AG04450 (cell line): ENCODE results near the gene ELOF1. TPM values are rescaled to one million over a fixed set of nuclear protein-coding genes. Genes with fewer than 3 reads are reported as not detected.
"Not testable (repeated sequence)": the region's sequence is repeated elsewhere in the genome, so short reads cannot be mapped to it uniquely, and the experiment has no call there.

Experiments used
- CTCF ChIA-PET: fragments of 300-600, 350-600 bp; formaldehyde crosslinking; extraction: SDS; loops from one replicate; lab custom pipeline; 2022; ENCODE audit warnings: antibody characterized with exemption, inconsistent platforms; lab: Charles Lee
- POLR2A ChIA-PET: fragments of 350-600 bp; formaldehyde crosslinking; extraction: SDS; loops from one replicate; lab custom pipeline; 2021; ENCODE audit warnings: antibody characterized with exemption, inconsistent platforms; lab: Yijun Ruan, JAX
- DNase-seq: peaks from one replicate; pipeline ENCODE4 v3.0.0-alpha.2; 2011; ENCODE audit warnings: low read depth, low spot score
- H3K27ac ChIP-seq: one replicate; pipeline ENCODE4 v1.5.1; 2012; ENCODE audit warnings: low read depth, low read length, control low read depth
- H3K27me3 ChIP-seq: one replicate; pipeline ENCODE4 v1.6.0; 2012; ENCODE audit warnings: low read length; ENCODE audit not compliant: control insufficient read depth, insufficient read depth
- H3K4me3 ChIP-seq: 2 replicates; pipeline ENCODE4 v1.5.1; 2011; ENCODE audit warnings: mild to moderate bottlenecking, low read depth, low read length, control low read depth
- H3K9me3 ChIP-seq: 2 replicates; pipeline ENCODE4 v1.5.1; 2012; ENCODE audit warnings: low read length; ENCODE audit not compliant: control insufficient read depth, insufficient read depth
- CTCF ChIP-seq: IDR thresholded peaks from 2 replicates; pipeline ENCODE4 v1.5.1; 2011; ENCODE audit warnings: low read depth, low read length, control low read depth, inconsistent platforms
- polyA plus RNA-seq: library from polyadenylated mRNA; depleted of rRNA; stranded (reverse); fragments of >200 nt; gene quantifications from 2 replicates; pipeline ENCODE4 v1.2.3, GENCODE V29; 2011

The ELOF1 gene
- polyA plus RNA-seq, 1 experiment = 51.7 TPM

- DNase-seq = no peak
- no peak for TF ChIP-seq CTCF
- H3K9me3 ChIP-seq = no peaks in the 10 kb centered on the region; the same call in 1 of the 2 replicates
- H3K4me3 ChIP-seq = no peak overlapping the region
- H3K27ac ChIP-seq = no peak overlapping the region
- POLR2A ChIA-PET = no interaction called here
- H3K27me3 ChIP-seq = no peaks in the 10 kb centered on the region
- CTCF ChIA-PET = interaction anchor here (2.8 kb wide), 1 partner anchor 10 kb away, joined by 17 read pairs; the partner anchor contains the start of gene ELOF1
These were observed 11.0 kb upstream of the ELOF1 start for GRCh38 chr19:11570039-11570462.

- Histone ChIP-seq H3K27me3 (no peaks in the 10 kb centered on the region), H3K4me3 (no peak overlapping the region), H3K27ac (no peak overlapping the region), H3K9me3 (no peaks in the 10 kb centered on the region; the same call in 1 of the 2 replicates)
- TF ChIP-seq CTCF = no peak
- CTCF ChIA-PET = no interaction called here
- no peak for DNase-seq
- POLR2A ChIA-PET = no interaction called here
These were observed 7.1 kb upstream of the ELOF1 start for GRCh38 chr19:11566164-11566563.

- H3K27ac ChIP-seq, POLR2A ChIA-PET, CTCF ChIA-PET, H3K4me3 ChIP-seq, H3K27me3 ChIP-seq, DNase-seq, H3K9me3 ChIP-seq: not testable (repeated sequence)
These were observed 6.6 kb upstream of the ELOF1 start for GRCh38 chr19:11565649-11565980.

- POLR2A ChIA-PET, H3K9me3 ChIP-seq, DNase-seq, H3K27ac ChIP-seq, H3K27me3 ChIP-seq, H3K4me3 ChIP-seq: not testable (repeated sequence)
- CTCF ChIA-PET = interaction anchor here (1.1 kb wide), 1 partner anchor 28 kb away, joined by 5 read pairs; no protein-coding TSS in a partner anchor
These were observed 5.2 kb upstream of the ELOF1 start for GRCh38 chr19:11564082-11564807.

- Histone ChIP-seq H3K9me3 (no peaks in the 10 kb centered on the region; the same call in 1 of the 2 replicates), H3K27me3 (no peaks in the 10 kb centered on the region), H3K27ac (no peak overlapping the region), H3K4me3 (no peak overlapping the region)
- DNase-seq = no peak
- no peak for TF ChIP-seq CTCF
- ChIA-PET POLR2A (no interaction called here), CTCF (interaction anchor here (1.1 kb wide), 1 partner anchor 27 kb away, joined by 5 read pairs; no protein-coding TSS in a partner anchor)
These were observed 4.5 kb upstream of the ELOF1 start for GRCh38 chr19:11563532-11563931.

- no peaks in the 10 kb centered on the region; the same call in 1 of the 2 replicates for H3K9me3 ChIP-seq
- no peaks in the 10 kb centered on the region for H3K27me3 ChIP-seq
- peak; percentile 82 for TF ChIP-seq CTCF
- no peak overlapping the region for H3K4me3 ChIP-seq
- no peak overlapping the region for H3K27ac ChIP-seq
- ChIA-PET POLR2A (no interaction called here), CTCF (interaction anchor here (0.5 to 3.6 kb wide), 17 partner anchors 8 to 368 kb away, joined by 3 to 22 read pairs (median 4); no protein-coding TSS in a partner anchor)
- peak; percentile 56 for DNase-seq
These were observed 1.5 kb upstream of the ELOF1 start for GRCh38 chr19:11560404-11561051.
